ENCODE results near the gene NEK11. TPM values are rescaled to one million over a fixed set of nuclear protein-coding genes. Genes with fewer than 3 reads are reported as not detected.

The NEK11 gene
- polyA plus RNA-seq, 1 donor from 2014 or later: 6.1 TPM

DNA sequence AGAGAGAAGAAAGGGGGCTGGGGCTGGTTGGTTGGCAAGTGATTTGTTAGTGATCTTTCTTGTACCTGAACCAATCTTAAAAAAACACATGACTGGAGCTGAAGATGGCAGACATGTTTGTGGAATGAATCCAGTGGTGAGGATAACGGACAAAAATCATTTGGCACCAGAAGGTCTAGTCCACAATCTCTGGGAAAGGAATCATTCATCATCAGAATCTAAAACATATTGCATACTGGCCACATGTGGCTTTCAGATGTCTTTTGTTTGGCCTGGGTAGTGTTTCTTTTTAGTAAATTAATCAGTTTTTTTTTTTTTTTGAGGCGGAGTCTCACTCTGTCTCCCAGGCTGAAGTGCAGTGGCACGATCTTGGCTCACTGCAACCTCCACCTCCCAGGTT lies 5.0 kb downstream of the NEK11 start:
- H3K27ac ChIP-seq (ENCODE audit: low read length): no peak overlapping the region
- no peak overlapping the region for H3K9ac ChIP-seq (ENCODE audit: low read length)
- H4K20me1 ChIP-seq (ENCODE audit: insufficient read depth): no peaks in the 10 kb centered on the region
- no peaks in the 10 kb centered on the region for H3K9me3 ChIP-seq (ENCODE audit: low read length)
- H3K4me2 ChIP-seq (ENCODE audit: low read length): no peak overlapping the region
- no peaks in the 10 kb centered on the region for H3F3A ChIP-seq (ENCODE audit: insufficient read depth, low read length, poor library complexity, severe bottlenecking)
- H3K79me2 ChIP-seq (replicated peaks; ENCODE audit: insufficient read depth, low read length): no peaks in the 10 kb centered on the region
- H3K27me3 ChIP-seq (ENCODE audit: insufficient read depth, low read depth, low read length): no peaks in the 10 kb centered on the region
- no peak overlapping the region for H3K4me3 ChIP-seq (ENCODE audit: low read length)
- H3K9me2 ChIP-seq (ENCODE audit: insufficient read depth, low read length): no peaks in the 10 kb centered on the region
- TF ChIP-seq, protein P1, sequence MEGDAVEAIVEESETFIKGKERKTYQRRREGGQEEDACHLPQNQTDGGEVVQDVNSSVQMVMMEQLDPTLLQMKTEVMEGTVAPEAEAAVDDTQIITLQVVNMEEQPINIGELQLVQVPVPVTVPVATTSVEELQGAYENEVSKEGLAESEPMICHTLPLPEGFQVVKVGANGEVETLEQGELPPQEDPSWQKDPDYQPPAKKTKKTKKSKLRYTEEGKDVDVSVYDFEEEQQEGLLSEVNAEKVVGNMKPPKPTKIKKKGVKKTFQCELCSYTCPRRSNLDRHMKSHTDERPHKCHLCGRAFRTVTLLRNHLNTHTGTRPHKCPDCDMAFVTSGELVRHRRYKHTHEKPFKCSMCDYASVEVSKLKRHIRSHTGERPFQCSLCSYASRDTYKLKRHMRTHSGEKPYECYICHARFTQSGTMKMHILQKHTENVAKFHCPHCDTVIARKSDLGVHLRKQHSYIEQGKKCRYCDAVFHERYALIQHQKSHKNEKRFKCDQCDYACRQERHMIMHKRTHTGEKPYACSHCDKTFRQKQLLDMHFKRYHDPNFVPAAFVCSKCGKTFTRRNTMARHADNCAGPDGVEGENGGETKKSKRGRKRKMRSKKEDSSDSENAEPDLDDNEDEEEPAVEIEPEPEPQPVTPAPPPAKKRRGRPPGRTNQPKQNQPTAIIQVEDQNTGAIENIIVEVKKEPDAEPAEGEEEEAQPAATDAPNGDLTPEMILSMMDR (IDR thresholded peaks at IDR 0.05; ENCODE audit: poor library complexity, severe bottlenecking): no peak
- TF ChIP-seq EP300 (conservative IDR thresholded peaks at IDR 0.05; ENCODE audit: poor library complexity, severe bottlenecking) (no peak), RAD21 (conservative IDR thresholded peaks at IDR 0.05) (no peak), MXI1 (conservative IDR thresholded peaks at IDR 0.05; ENCODE audit: poor library complexity, severe bottlenecking) (no peak), EZH2 (IDR thresholded peaks at IDR 0.05; ENCODE audit: borderline replicate concordance, insufficient read depth, low read length, poor library complexity, severe bottlenecking) (no peak), SMC3 (conservative IDR thresholded peaks at IDR 0.05; ENCODE audit: poor library complexity) (no peak), TAF1 (IDR thresholded peaks at IDR 0.05; ENCODE audit: low read depth) (no peak), POLR2AphosphoS5 (IDR thresholded peaks at IDR 0.05) (no peak)
- TF ChIP-seq, protein P2, sequence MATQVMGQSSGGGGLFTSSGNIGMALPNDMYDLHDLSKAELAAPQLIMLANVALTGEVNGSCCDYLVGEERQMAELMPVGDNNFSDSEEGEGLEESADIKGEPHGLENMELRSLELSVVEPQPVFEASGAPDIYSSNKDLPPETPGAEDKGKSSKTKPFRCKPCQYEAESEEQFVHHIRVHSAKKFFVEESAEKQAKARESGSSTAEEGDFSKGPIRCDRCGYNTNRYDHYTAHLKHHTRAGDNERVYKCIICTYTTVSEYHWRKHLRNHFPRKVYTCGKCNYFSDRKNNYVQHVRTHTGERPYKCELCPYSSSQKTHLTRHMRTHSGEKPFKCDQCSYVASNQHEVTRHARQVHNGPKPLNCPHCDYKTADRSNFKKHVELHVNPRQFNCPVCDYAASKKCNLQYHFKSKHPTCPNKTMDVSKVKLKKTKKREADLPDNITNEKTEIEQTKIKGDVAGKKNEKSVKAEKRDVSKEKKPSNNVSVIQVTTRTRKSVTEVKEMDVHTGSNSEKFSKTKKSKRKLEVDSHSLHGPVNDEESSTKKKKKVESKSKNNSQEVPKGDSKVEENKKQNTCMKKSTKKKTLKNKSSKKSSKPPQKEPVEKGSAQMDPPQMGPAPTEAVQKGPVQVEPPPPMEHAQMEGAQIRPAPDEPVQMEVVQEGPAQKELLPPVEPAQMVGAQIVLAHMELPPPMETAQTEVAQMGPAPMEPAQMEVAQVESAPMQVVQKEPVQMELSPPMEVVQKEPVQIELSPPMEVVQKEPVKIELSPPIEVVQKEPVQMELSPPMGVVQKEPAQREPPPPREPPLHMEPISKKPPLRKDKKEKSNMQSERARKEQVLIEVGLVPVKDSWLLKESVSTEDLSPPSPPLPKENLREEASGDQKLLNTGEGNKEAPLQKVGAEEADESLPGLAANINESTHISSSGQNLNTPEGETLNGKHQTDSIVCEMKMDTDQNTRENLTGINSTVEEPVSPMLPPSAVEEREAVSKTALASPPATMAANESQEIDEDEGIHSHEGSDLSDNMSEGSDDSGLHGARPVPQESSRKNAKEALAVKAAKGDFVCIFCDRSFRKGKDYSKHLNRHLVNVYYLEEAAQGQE (IDR thresholded peaks at IDR 0.05; ENCODE audit: borderline replicate concordance): no peak
- H2AFZ ChIP-seq (ENCODE audit: low read depth, low read length): no peak overlapping the region
- H3K36me3 ChIP-seq (ENCODE audit: insufficient read depth, low read length): no peaks in the 10 kb centered on the region

DNA sequence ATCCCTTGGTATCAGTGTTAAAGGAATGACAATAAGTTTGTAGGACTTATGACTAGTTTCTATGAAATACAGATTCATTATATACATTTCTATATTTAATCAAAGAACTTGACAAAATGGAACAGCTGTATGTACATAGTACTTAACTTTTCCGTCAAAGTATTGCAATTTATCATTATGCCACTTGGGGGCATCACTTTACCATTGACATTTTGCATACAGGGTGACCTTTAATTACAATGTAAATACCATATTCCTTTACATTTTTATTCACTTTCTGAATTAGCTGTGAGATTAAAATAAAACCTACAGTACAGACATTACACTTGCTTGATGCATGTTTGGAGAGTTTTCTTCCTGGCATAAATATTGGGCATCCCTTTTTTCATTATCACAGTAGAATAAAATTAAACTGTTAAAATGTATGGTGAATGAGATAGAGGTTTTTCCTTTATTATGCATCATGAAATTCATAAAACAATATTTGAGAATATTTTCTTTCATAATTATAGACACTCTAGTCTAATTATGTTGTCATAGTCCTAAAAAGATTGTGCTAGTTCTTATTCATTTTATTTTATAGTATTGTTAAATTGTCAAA lies 6.9 kb downstream of the NEK11 start:
- H3K4me3 ChIP-seq (ENCODE audit: low read length): no peak overlapping the region

More for the DNA sequence above, 6.9 kb downstream of the NEK11 start:
- Histone ChIP-seq H4K20me1 (ENCODE audit: insufficient read depth) (no peaks in the 10 kb centered on the region), H3K9me3 (ENCODE audit: low read length) (no peaks in the 10 kb centered on the region), H3K9ac (ENCODE audit: low read length) (no peak overlapping the region), H3K4me2 (ENCODE audit: low read length) (no peak overlapping the region), H3K9me2 (ENCODE audit: insufficient read depth, low read length) (no peaks in the 10 kb centered on the region), H3F3A (ENCODE audit: insufficient read depth, low read length, poor library complexity, severe bottlenecking) (no peaks in the 10 kb centered on the region), H2AFZ (ENCODE audit: low read depth, low read length) (no peak overlapping the region), H3K27me3 (ENCODE audit: insufficient read depth, low read depth, low read length) (no peaks in the 10 kb centered on the region), H3K27ac (ENCODE audit: low read length) (no peak overlapping the region), H3K36me3 (ENCODE audit: insufficient read depth, low read length) (no peaks in the 10 kb centered on the region), H3K79me2 (replicated peaks; ENCODE audit: insufficient read depth, low read length) (no peaks in the 10 kb centered on the region)
- TF ChIP-seq RAD21 (conservative IDR thresholded peaks at IDR 0.05): peak; percentile 82
- TF ChIP-seq, protein P2 (IDR thresholded peaks at IDR 0.05; ENCODE audit: borderline replicate concordance): no peak
- no peak for TF ChIP-seq POLR2AphosphoS5 (IDR thresholded peaks at IDR 0.05)
- no peak for TF ChIP-seq EP300 (conservative IDR thresholded peaks at IDR 0.05; ENCODE audit: poor library complexity, severe bottlenecking)
- no peak for TF ChIP-seq MXI1 (conservative IDR thresholded peaks at IDR 0.05; ENCODE audit: poor library complexity, severe bottlenecking)
- TF ChIP-seq, protein P1 (IDR thresholded peaks at IDR 0.05; ENCODE audit: poor library complexity, severe bottlenecking): peak; percentile 80
- no peak for TF ChIP-seq TAF1 (IDR thresholded peaks at IDR 0.05; ENCODE audit: low read depth)
- TF ChIP-seq SMC3 (conservative IDR thresholded peaks at IDR 0.05; ENCODE audit: poor library complexity): peak; percentile 78
- TF ChIP-seq EZH2 (IDR thresholded peaks at IDR 0.05; ENCODE audit: borderline replicate concordance, insufficient read depth, low read length, poor library complexity, severe bottlenecking): no peak
